Central memory CD4-positive, alpha-beta T cell (primary cell): Measurements from ENCODE around the gene NTF4.
A peak's percentile ranks its signal among the peaks of the same experiment; 100 is the strongest.
"Not testable (repeated sequence)": the region's sequence is repeated elsewhere in the genome, so short reads cannot be mapped to it uniquely, and the experiment has no call there.

Experiments used
- DNase-seq: peaks from one replicate; pipeline ENCODE4 v3.0.0; 2022

Gene NTF4

DNA sequence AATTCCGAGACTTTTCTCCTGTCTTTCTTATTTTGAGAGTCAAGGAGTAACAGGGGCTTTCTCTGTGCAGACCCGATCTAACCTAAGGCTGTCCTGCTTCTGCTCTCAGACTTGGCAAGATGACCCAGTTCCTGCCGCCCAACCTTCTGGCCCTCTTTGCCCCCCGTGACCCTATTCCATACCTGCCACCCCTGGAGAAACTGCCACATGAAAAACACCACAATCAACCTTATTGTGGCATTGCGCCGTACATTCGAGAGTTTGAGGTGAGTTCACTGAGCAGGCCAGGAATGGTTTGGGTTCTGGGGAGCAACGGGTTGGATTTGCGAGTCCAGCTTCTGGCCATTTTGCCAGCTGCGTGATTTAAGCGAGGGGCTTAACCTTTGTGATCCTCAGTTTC is 21.7 kb upstream of the NTF4 start:
- DNase-seq, result no peak

DNA sequence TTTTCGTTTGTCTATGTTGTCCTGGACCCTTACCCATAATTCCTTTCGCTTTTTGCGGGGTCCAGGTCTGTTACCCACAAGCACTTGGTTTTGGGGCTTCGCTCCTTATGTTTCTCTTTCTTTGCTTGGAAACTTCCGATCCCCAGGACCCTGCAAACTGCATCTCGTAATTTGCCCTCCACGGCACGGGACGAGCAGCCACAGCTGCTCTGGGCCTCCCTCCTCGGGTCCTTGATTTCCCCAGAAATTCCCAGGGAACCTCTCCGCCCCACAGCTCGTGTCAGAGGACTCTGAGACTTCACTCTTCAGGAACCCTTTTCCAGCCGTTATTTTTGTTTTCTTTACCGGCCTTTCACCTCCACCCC is 21.2 kb upstream of the NTF4 start:
- no peak for DNase-seq

DNA sequence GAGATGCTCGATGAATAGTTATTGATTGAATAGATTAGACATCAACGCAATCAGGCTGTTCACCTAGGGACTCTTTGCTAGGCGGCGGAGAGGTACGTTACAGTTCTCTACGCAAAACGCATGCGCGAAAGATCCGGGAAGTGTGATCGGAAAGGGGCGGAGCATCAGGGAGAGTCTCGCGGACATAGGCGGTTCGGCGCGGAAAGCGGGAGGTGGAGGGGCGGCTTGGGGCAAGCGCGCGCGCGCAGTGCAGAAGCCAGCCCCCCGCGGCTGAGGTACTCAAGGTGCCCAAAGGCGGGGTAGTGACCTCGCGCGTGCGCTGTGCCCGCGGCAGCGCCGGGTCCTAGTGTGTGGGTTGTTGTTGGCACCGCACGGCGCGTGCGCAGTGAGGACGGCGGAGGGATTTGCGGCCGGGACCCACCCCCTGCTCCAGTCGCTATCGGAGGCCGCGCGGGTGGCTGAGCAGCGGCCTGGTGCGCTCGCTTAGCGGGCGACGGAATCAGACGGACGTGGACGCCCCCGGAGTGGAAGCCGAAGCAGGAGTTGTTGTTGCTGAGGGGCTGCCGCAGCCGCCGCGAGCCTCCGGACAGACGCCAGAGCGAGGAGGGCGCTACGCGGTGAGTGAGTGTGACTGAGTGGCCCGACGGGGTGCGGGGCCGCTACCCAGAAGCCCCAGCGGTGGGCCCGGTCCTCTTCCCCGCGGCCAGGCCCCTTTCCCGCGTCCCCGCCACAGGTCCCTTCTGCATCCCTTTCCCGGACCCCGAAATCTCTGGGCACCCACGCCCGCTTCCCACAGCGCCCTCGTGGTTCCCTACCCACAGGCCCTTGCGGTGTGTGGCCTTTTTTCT is 20.6 kb upstream of the NTF4 start, which contains the start of gene SNRNP70:
SNRNP70 (plus strand) TSS at position 432 of the 848 bp plus-strand sequence. CDS start 964 bp downstream, outside the sequence.
- DNase-seq, result peak; percentile 100

DNA sequence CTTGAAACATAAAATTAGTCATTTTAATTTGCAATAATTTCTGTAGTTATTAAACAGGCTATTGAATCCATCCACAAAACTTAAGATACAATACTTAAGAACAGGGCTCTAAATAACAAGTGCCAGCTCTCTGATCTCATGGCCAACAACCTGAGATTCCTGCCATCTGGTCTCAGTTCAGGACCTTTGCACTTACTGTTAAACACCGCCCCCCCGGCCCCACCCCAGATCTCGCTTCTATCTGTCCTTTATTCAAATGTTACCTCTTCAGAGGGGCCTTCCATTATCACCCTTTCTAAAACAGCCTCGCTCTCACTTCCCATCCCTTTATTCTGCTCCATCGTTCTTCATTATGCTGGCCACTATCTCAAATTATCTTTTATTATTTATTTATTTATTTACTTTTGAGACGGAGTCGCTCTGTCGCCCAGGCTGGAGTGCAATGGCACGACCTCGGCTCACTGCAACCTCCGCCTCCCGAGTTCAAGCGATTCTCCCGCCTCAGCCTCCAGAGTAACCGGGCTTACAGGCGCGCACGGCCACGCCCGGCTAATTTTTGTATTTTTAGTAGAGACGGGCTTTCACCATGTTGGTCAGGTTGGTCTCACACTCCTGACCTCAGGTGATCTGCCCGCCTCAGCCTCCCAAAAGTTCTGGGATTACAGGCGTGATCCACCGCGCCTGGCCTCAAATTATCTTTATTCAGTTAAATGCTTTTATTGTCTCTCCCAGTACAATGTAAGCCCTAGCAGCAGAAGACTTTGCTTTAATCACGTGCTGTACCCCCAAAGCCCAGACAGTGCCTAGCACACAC is 19.8 kb upstream of the NTF4 start:
- DNase-seq, result no peak

DNA sequence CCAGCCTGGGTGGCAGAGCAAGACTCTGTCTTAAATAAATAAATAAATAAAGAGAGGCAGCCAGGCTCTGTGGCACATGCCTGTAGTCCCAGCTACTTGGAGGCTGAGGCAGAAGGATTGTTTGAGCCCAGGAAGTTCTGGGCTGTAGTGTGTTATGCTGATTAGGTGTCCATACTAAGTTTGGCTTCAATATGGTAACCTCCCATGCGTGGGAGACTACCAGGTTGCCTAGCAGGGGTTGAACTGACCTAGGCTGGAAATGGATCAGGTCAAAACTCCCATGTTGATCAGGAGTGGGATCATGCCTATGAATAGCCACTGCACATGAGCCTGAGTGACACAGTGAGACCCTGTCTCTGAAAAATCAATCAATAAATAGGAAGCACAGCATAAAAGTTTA is 16.7 kb upstream of the NTF4 start:
- DNase-seq, result no peak

DNA sequence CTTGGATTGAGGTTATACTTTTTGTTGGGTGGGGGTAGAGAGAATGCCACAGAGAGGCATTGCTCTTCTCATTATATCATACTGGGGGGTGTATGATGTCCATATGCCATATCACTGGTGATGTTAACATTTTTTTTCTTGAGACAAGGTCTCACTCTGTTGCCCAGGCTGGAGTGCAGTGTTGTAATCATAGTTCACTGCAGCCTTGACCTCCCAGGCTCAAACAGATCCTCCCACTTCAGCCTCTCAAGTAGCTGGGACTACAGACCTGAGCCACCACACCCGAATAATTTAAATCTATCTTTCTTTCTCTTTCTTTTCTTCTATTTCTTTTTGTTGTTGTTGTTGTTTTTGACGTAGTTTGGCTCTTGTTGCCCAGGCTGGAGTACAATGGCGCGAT is 15.8 kb upstream of the NTF4 start:
- DNase-seq, result no peak

DNA sequence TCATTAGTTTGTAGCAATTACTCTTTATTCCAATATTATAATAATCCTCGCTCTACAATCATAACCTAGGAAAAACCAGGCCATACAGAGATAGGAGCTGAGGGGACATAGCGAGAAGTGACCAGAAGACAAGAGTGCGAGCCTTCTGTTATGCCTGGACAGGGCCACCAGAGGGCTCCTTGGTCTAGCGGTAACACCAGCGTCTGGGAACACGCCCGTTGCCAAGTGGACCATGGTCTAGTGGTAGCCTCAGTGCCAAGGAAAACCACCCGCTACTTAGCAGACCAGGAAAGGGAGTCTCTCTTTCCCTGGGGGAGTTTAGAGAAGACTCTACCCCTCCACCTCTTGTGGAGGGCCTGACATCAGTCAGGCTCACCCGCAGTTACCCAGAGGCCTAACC is 10.3 kb upstream of the NTF4 start:
- not testable (repeated sequence) for DNase-seq

DNA sequence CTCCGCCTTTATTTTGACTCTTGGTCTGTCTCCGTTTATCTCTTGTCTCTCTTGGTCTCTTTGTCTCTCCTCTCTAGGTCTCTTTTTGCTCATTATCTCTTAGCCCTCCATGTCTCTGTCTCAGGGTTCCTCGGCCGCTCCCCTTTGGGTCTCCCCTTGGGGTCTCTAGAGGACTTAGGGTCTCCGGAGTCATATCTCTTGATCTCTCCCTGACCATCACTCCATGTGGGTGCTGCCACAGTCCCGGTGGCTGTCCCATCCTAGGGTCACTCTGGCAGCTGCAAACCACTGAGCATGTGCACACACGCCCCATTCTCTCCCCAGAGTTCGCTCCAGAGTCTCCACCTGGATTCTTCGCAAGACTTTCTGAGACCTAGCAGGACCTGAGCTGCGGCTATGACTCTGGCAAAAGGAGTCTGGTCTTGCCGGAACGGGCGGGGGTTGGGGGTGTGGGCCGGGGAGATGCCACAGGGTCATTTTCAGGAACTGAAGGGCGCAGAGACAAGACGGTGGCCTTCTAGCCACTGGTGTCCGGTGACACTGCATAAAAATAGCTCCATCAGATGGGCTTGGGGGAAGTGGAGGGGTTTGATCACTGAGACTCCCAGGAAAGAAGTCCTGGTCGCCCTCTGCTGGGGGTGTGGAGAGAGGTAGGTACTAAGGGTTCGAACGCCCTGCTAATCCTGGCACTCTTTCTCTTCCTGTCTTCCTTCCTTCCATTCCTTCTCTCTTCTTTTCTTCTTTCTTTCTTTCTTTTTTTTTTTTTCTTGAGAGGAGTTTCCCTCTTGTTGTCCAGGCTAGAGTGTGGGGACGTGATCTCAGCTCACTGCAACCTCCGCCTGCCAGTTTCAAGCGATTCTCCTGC is 9.1 kb upstream of the NTF4 start:
- no peak for DNase-seq

DNA sequence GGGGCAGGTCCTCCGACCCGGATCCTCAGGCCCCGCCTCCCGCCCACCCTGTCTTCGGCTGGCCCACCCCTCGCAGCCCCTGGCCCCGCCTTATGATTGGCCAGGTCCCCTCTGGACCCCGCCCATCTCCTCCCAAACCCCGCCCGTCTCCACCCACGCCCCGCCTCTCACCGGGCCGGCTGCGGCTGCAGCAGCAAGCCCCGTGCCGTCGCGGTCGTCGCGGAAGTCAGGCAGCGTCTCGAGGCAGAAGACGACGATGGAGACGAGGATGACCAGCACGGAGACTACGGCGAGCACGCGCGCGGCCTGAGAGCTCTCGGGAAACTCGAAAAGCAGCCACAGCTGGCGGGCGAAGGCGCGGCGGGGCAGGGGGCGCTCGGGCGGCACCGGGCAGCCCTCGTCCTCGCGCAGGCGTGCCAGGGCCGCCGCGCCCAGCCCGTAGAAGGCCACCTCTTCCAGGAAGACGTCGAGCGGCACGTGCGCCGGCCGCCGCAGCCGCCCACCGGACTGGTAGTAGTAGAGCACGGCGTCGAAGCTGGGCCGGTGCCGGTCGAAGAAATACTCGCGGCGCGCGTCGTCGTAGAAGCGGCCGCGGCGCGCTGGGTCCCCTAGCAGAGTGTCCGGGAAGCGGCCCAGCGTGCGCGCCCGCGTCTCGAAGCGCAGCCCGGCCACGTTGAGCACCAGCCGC is 7.4 kb upstream of the NTF4 start:
- no peak for DNase-seq

DNA sequence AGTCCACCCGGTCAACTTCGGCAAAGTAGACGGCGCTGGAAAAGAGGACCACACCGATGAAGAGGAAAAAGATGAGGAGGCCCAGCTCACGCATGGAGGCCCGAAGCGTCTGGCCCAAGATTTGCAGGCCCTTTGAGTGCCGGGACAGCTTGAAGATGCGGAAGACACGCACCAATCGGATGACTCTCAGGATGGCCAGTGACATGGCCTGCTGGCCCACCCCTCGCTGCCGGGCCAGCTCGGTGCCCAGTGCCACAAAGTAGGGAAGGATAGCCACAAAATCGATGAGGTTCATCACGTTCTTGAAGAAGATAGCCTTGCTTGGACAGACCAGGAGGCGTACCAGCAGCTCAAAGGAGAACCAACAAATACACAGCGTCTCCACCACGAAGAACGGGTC is 5.8 kb upstream of the NTF4 start:
- no peak for DNase-seq

DNA sequence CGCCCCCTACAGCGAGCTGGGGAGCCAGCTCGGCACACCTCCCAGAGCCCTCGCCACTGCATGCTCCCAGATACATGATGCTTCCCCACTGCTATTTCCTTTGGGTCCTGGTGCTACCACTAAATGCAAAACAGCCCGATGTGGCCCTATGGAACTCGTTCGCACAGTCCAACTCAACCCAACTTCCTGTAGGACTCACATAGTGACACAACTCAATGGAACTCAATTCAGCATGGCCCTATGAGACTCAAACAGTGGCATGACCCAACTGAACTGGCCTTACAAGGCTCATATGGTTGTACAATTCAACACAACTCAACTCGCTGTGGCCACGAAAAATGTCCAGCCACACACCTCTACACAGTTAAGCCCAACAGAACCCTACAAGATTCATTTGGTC is 4.4 kb upstream of the NTF4 start:
- no peak for DNase-seq

DNA sequence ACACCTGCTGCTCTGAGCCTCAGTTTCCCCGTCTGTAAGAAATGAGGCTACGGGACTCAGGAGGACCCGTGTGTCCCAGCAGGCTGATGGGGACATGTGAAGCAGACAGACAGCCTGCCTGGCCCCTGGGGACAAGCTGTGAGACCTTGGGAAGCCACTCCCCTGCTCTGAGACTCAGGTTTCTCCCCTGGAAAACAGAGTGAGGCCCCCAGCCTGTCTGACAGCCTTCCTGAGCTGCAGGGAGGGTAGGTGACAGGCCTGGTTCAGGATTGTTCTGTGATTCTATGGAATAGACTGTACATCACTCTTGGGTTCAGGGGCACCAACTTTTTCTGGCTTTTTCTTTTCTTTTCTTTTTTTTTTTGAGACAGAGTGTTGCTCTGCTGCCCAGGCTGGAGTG is 2.9 kb upstream of the NTF4 start:
- DNase-seq, result no peak

DNA sequence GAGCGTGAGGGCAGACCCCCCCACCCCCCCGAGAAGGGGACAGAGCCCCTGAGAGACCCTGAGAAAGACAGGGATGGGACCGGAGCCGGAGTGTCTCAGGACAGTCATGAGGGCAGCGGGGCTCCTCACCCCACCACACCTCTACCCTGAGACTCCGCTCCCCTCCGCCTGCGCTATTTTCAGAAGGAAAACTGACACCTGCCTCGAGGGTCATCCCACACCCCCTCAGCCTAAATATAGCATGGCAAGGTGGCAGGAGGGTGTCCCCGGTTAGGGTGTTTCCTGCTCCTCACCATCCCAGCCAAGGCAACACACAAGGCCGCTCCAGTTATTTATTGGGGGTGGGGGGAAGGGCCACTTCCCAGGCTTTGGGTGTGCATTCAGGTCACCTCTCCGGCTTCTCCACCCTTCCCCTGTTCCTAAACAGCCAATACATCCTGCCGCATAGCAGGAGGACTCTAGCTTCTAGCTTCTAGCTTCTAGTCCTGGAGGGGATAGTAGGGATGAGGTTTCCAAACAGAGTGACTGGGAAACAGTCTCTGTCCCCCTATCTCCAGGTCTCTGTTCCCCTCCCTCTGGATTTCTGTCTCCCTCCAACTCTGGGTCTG is 1.4 kb upstream of the NTF4 start:
- DNase-seq, result no peak

DNA sequence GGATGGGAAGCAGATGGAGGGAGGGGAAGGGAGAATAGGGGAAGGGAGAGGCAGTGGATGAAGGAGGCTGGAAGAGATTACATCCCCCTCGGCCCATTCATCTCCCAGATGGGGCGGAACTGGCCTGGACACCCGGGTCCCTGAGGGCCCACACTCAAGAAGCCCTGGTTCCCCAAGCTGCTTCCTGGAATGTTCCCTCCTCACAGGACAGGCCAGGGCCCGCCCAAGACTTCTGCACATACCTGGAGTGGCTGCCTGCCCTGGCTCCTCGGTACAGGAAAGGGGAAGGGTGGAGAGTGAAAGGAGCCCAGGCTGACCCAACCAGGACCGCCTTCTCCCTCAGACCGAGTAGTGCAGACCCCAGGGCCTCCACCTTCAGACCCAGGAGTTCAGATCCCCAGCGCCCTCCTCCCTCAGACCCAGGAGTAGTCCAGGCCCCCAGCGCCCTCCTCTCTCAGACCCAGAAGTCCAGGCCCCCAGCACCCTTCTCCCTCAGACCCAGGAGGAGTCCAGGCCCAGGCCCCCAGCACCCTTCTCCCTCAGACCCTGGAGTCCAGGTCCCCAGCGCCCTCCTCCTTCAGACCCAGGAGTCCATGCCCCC is 489 bp downstream of the NTF4 start:
- DNase-seq, result no peak

DNA sequence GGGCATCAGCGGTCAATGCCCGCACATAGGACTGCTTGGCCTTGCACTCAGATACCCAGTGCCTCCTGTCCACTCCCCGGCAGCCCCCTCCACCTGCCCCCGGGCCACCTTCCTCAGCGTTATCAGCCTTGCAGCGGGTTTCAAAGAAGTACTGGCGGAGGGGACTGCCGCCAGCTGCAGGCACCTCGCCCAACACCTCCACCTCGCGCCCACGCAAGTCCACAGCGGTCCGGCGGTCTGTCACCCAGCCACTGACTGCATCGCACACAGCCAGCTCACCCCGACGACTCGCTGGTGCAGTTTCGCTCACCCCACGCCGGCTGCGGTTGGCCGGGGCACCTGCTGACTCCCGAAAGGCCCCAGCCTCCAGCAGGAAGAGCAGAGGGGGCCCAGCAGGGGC is 3.2 kb downstream of the NTF4 start:
- no peak for DNase-seq

DNA sequence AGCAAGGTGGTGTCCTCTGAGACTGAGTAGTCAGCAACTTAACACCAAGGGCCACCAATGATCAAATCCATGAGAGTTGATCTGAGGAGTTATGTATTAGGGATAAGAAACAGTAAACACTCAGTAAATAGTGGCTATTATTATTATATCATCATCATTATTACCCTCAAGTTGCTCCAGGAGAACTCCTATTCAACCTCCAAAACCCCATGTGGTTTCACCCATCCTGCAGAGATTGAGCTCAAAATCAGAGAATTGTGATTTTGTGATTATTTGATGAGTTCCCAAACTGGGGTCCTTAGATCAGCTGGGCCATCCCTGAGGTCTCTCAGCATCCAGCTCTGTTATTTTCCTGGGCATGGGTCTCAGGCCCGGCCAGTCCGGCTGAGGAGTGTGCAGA is 3.6 kb downstream of the NTF4 start:
- DNase-seq, result no peak

DNA sequence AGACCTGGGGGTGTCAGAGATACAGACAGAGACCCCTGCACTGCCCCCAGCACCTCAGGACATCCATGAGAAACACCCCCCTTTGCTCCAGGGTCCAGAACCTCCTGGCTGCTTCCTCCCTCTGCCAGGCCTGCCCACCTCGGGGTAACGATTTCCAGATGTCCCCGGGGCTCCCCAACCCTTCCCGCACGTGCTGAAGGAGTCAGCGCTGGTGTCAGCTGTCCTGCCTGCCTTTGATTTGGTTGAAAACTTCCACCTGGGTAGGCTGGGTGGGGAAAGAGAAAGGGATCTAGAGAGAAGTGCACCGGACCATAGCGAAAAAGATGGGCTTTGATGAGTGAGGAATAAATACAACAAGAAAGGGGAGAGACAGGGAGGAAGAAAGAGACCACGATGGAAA is 5.6 kb downstream of the NTF4 start:
- DNase-seq, result no peak

DNA sequence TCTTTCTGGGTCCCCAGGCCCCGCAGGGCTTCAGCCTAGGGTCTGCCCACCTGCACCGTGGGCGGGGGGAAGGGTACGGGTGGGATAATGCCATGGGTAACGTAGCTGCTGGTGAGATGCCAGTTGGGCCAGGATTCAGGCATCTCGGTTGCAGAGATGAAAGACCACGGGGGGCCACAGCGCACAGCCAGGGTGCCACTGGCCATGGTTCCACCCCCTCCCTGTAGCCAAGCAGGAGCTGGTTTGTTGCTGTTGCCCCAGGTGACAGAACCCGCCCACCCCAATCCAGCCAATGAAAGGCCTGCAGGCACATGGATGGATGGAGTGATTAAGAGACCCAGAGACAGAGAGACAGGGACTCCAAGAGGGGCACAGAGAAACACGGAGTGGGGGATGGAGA is 6.1 kb downstream of the NTF4 start:
- DNase-seq, result no peak

DNA sequence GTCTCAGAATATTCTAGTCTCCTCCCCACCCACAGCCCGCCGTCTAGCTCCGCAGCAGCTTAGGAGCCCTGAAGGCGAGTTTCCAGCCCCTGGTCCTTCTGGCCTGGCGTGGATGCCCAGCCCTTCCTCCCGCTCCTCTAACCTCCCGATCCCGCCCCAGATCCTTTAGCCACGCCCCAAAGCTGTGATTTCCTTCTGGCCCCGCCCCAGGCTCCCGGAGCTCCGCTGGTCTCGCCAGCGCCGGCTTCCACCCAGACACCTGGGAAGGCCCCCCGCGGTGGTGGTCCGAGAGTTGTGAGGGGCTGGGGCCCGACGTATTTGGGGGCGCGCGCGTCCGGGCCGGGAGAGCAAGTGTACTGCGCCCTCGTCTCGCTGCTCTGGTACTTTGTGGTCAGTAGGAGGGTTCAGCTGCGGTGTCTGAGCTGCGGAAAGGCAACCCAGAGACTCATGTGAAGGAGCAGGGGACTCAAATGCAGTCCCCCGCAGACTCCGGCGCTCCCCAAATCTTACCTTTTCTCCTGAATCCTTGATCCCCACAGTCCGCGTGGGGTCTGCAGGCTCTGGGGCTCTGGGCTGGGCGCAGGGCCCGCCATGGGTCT is 6.9 kb downstream of the NTF4 start, which contains the start of gene CGB7:
CGB7 (minus strand) TSS at position 114 of the 599 bp plus-strand sequence. CDS start 2,374 bp downstream, outside the sequence.
- peak; percentile 14 for DNase-seq

DNA sequence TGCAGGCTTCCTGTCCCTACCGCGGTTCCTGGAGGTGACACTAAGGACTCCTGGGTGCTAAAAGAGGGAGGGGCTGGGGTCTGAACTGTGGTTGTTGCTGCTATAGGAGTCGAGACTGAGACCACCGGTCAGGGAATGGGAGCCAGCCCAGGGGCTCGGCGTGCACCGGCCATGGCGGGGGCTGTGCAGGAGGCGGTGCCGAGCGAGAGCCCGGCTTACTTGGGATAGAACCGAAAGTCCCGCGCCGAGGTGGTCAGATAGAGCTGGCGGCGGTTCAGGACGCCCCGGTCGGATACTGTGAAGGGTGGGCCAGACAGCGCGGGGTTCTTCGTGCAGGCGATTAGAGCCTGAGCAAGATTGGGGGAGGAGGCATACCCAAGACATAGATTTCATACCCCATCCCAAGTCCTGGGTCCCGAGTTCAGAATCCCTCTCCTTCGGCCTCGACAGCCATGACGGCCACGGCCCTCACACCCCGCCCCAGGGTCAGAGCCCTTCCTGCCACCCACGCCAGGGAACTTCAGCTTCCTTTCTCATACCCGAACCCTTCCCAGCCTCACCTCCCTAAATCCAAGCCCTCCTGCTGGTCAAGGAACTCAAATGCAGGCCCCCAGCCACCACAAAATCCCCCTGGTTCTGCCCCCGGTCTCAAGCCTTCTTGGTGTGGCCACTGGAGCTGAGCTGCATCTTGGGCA is 7.6 kb downstream of the NTF4 start:
- DNase-seq, result not testable (repeated sequence)
